NAMALWA (cell line): ENCODE results near the gene SKAP1.
"Not testable (repeated sequence)": the region's sequence is repeated elsewhere in the genome, so short reads cannot be mapped to it uniquely, and the experiment has no call there.

Experiments
- DNase-seq: peaks from one replicate; pipeline ENCODE4 v3.0.0-alpha.2; 2015; ENCODE audit warnings: low spot score

The SKAP1 gene

GRCh38 chr17:48317732-48318131 is 112.3 kb downstream of the SKAP1 start:
- DNase-seq: no peak

- no peak for DNase-seq
Measured at GRCh38 chr17:48314716-48315115, 115.3 kb downstream of the SKAP1 start.

- no peak for DNase-seq
Measured at GRCh38 chr17:48313096-48313755, 116.8 kb downstream of the SKAP1 start.

- no peak for DNase-seq
Measured at GRCh38 chr17:48311324-48311723, 118.7 kb downstream of the SKAP1 start.

GRCh38 chr17:48310748-48311213 is 119.2 kb downstream of the SKAP1 start:
- no peak for DNase-seq

- no peak for DNase-seq
Measured at GRCh38 chr17:48308581-48308980, 121.4 kb downstream of the SKAP1 start.

GRCh38 chr17:48307814-48308411 is 122.1 kb downstream of the SKAP1 start:
- DNase-seq: peak; percentile 79

- no peak for DNase-seq
Measured at GRCh38 chr17:48307255-48307654, 122.8 kb downstream of the SKAP1 start.

GRCh38 chr17:48301002-48301401 is 129.0 kb downstream of the SKAP1 start:
- DNase-seq: no peak

GRCh38 chr17:48299760-48300159 is 130.3 kb downstream of the SKAP1 start:
- no peak for DNase-seq

GRCh38 chr17:48297825-48298224 is 132.2 kb downstream of the SKAP1 start:
- DNase-seq: no peak

- DNase-seq: no peak
Measured at GRCh38 chr17:48296453-48296852, 133.6 kb downstream of the SKAP1 start.

GRCh38 chr17:48295362-48296288 is 134.4 kb downstream of the SKAP1 start:
- DNase-seq: peak; percentile 69

GRCh38 chr17:48294806-48295361 is 135.1 kb downstream of the SKAP1 start:
- DNase-seq: peak; percentile 37

- DNase-seq: peak; percentile 7
Measured at GRCh38 chr17:48294020-48294805, 135.8 kb downstream of the SKAP1 start.

- no peak for DNase-seq
Measured at GRCh38 chr17:48293319-48294019, 136.5 kb downstream of the SKAP1 start.

GRCh38 chr17:48290378-48290777 is 139.6 kb downstream of the SKAP1 start:
- no peak for DNase-seq

GRCh38 chr17:48286917-48287316 is 143.1 kb downstream of the SKAP1 start:
- not testable (repeated sequence) for DNase-seq

- no peak for DNase-seq
Measured at GRCh38 chr17:48285614-48286013, 144.4 kb downstream of the SKAP1 start.

GRCh38 chr17:48283907-48284306 is 146.1 kb downstream of the SKAP1 start:
- DNase-seq: no peak

GRCh38 chr17:48283411-48283810 is 146.6 kb downstream of the SKAP1 start:
- DNase-seq: no peak
